Left colon (tissue), 2 donors: Measurements from ENCODE around the gene CAT. TPM values are rescaled to one million over a fixed set of nuclear protein-coding genes. Genes with fewer than 3 reads are reported as not detected.

Experiments used
- ATAC-seq: fragments of 200-7000 bp; cut with Tn5 transposase; one replicate; pipeline ENCODE4 v1.9.1; 2020; ENCODE audit warnings: mild to moderate bottlenecking, moderate library complexity
- DNase-seq, 2 donors: peaks; one replicate each; pipeline ENCODE4 v3.0.0-alpha.2; 2020
- intact Hi-C, 2 donors: fragments of 100-400 bp; cut with DNase I in 1 of 2; cut with micrococcal nuclease in 1 of 2; formaldehyde crosslinking; loops; one replicate each; pipeline versions ENCODE4 v1.11.2 to v1.14.0; 2022; cut with DNase I, micrococcal nuclease
- long read RNA-seq: library from polyadenylated mRNA; unstranded; transcript quantifications from one replicate; pipeline ENCODE4 v2.0.0, GENCODE V29; 2021
- total RNA-seq, 2 donors: library from RNA; stranded (reverse); fragmentation: NEBNext Ultra II Directional; extraction: Animal tissue kit (Norgen Biotek cat#: 25700); gene quantifications; one replicate each; pipeline ENCODE4 v1.2.1, GENCODE V29; 2021
- donor health status: DM: no; HTN: no; CAD: no.
- donor health status: DM: yes; HTN: yes; CAD: no.

The CAT gene
- 100 to 1,000 TPM in 1 of 2 donors, 10 to 100 TPM in 1; 98.7 to 126 TPM for total RNA-seq
- long read RNA-seq, transcript CAT-201 (13 exons, 2,302 nt) = major isoform, 188 of 218 reads
- long read RNA-seq, partial matches to known transcripts = 28 of 218 reads
- long read RNA-seq, other reads (novel, unspliced or antisense) = 2 of 218 reads

DNA sequence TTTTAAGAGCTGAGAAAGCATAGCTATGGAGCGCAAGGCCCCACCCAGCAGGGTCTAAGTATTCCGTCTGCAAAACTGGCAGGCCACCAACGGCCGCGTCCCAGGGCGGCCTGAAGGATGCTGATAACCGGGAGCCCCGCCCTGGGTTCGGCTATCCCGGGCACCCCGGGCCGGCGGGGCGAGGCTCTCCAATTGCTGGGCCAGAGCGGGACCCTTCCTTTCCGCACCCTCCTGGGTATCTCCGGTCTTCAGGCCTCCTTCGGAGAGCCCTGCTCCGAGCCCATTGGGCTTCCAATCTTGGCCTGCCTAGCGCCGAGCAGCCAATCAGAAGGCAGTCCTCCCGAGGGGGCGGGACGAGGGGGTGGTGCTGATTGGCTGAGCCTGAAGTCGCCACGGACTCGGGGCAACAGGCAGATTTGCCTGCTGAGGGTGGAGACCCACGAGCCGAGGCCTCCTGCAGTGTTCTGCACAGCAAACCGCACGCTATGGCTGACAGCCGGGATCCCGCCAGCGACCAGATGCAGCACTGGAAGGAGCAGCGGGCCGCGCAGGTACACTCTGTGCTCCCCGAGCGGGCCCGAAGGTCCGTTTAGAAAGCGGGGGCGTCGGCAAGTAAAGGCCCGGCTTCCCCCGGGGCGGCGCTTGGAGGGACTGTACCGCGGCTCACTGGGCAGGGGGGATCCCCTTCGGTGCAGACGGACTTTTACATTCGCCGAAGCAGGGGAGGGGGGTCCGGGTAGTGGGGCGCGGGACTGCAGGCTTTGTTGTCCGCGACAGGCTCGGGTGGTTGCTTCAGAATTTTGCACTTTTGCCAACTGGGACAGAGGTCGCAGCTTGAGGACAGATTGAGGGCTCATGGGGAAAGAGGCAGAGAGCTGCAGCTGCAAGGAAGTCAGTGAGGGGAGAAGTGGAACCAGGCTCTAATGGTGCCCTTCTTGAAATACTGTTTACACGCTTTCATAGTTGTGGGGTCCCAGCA is at the start of gene CAT:
Gene CAT (plus strand): TSS at position 406 of the 979 bp plus-strand sequence. CDS start 80 bp downstream, at position 486.
- peak; percentile 98 to 99 for DNase-seq
- ATAC-seq = peak; percentile 96
- intact Hi-C loops = no loop called here

DNA sequence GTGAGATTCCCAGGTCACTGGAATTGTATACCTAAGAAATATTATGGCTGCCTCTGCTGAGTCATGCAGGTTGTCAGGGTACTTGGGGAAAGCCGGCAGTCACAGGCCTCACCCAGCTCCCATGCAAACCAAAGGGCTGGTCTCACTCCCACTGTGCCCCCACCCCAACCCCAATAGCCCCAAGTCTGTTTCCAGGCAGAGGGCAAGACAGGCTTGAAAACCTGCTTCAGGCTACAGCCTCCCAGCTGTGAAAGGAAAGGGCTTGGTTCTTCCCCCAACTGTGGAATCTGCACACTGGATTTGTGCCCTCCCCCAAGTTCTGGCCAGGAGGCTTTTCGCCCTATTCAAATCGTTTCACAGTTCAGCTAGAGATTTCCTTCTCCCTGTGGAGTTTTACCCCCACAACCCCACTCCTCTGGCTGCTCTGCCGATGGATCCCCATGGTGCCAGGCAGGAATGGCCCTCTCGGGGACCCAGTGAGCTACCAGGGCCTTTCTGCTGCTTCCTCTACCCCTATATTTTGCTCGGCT is 43.9 kb upstream of the CAT start:
- DNase-seq (no peak), ATAC-seq (no peak)
- intact Hi-C loops = no loop called here

DNA sequence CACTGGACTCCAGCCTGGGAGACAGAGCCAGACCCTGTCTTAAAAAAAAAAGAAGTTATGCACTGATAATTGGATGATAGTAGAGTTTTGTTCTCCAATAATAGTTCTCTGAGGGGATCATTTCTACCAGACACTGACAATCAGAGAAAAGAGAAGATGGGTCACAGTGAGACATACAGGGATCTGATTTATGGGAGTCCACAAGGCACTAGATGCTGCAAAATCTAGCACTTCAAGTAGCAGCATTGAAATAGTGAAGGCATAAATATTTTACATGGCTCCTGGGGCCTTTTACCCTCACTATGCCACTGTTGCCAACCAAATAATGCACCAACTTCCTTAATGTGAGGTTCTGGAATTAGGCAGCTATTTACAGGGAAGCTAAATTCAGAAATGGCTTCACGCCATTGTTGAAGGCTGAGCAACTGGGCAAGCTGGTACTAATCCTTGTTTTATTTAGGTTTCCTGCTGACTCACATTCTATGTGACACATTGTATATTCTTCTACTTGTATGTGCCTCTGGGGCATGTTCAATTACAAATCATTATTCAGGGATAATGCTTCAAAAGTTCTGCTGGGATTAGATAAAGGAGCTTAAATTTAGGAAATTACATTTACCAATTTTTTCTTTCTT is 42.7 kb upstream of the CAT start:
- intact Hi-C loops = no loop called here
- DNase-seq (no peak), ATAC-seq (no peak)

- DNase-seq = no peak
- intact Hi-C loops = no loop called here
- no peak for ATAC-seq
Measured at GRCh38 chr11:34397120-34397519, 41.6 kb upstream of the CAT start.

- DNase-seq (no peak), ATAC-seq (no peak)
- intact Hi-C loops = no loop called here
Measured at GRCh38 chr11:34397811-34398210, 40.9 kb upstream of the CAT start.

DNA sequence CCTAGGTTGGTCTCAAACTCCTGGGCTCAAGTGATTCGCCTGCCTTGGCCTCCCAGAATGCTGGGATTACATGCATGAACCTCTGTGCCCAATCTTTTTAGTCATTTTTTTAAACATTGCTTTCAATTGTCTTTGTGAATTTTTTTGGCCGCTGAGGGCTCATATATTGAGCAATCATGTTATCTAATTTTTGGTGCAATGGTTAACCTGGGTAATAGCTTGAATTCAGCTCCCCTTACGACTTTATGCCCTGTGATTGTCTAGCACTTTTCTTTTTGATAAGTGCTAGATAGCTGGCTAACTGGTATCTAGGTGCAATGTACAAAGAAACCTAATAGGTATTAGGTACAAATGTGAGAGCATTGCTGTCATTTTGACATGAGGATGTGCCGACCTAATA is 35.3 kb upstream of the CAT start:
- ATAC-seq = no peak
- intact Hi-C loops = no loop called here
- no peak for DNase-seq

DNA sequence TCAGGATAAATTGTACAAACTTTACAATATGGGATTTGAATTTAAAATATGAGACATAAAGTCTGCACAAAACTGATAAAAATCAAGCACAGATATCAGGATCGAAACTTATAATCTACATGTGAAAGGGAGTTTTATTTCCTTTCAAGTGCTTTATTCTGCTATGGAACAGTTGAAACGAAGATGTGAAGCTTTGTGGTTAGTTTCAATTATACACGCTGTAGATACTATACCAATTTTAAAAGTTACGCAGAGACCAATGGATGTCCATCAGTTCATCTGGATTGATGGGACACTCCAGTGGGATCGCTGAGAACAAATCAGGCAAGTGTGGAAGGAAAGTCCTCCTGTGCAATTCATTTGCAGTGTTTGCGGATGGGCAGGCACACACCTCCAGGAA is 34.5 kb upstream of the CAT start:
- DNase-seq = no peak
- intact Hi-C loops = no loop called here
- ATAC-seq = no peak

- intact Hi-C loops = no loop called here
Measured at GRCh38 chr11:34405079-34405858, 33.5 kb upstream of the CAT start.

GRCh38 chr11:34406413-34406812 is 32.3 kb upstream of the CAT start:
- ATAC-seq = no peak
- intact Hi-C loops = no loop called here

More at GRCh38 chr11:34405079-34405858, 33.5 kb upstream of the CAT start:
- ATAC-seq (no peak), DNase-seq (no peak)

DNA sequence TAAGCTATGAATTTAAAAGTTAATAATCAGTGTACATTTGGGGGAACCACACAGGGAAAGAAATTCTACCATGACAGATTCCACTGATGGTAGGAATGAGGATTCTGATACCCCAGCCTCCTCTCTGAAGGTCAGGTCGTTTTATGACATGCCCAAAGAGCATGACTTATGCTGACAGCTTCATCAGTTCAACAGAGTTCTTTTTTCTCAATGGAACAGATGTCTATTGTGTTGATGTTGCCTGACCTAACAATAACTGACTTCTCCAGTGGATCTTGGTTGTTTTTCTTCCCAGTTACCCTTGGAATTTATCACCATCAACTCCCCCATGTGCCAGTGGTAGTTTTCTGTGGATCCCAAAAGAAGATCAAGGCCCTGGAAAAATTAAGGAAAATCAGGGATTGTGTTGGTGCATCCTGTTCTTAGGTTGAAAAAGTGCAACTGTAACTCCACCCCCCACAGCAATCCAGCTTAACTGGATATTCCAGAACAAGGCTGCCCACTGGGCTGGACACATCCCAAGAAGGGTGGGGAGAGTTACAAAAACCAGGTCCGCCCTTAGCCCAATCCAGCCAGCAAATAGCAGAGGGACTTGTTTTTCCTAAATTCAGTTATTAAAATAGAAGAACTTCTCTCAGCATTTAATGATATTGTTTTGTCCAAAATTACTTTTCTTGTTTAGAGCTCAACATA is 31.5 kb upstream of the CAT start:
- intact Hi-C loops = no loop called here
- DNase-seq = no peak
- no peak for ATAC-seq

More at GRCh38 chr11:34406413-34406812, 32.3 kb upstream of the CAT start:
- DNase-seq = no peak

DNA sequence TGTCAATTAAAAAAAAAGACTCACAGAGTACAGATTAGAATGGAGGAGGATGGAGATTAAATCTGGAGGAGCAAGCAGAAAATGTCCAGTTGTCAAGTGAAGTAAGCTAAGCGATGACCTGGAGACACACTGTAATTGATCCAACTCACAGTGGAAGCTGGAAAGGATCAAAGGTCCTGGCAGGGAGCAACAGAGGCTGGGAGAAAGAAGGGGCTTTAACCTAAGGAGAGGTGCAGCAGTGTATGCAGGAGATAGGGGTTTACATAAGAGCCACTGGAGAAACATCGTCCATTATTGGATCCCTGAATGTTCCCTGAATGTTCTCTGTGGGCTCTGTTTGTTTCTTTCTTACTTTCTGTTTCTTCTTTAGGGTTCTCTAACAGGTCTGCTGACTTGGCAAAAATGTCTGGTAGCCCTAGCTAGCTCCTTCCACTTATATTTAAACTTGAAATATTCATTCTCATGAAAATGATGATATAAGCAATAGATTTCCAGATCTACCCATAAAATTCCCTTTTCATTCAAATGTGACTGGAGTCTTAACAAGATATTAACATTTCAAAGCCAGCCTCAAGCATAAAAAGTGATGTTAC is 30.1 kb upstream of the CAT start:
- DNase-seq = no peak
- no peak for ATAC-seq
- intact Hi-C loops = no loop called here

DNA sequence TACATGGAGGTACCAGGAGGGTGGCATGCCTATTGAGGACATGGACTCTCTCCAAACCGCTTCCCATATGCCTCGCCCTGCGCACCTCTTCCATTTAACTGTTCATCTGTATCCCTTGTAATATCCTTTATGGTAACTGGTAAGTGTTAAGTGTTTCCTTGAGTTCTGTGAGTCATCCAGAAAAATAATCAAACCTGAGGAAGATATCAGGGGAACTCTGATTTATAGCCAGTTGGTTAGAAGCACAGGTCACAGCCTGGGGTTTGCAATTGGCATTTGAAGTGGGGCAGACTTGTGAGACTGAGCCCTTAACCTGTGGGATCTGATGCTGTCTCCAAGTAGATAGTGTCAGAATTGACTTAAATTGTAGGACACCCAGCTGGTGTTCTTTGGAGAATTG is 27.6 kb upstream of the CAT start:
- DNase-seq (no peak), ATAC-seq (no peak)
- intact Hi-C loops = no loop called here

DNA sequence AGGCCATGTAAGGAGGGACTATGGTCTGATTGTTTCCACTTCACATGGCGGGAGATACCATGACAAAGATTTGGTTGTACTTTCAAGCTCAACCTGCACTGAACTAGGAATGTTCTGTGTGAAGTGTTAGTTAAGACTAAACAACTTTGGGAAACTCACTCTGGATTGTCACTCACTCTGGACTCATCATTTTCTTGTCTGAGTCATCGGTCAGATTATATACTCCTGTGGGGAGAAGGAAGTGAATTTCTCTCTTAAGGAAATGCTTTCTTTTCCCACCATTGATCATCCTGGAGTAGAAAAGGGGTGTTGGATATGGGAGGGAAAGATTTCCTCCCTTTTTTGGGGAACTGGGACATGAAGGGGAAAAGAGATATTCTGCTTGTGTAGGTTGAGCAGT is 26.9 kb upstream of the CAT start:
- DNase-seq = no peak
- ATAC-seq = no peak
- intact Hi-C loops = no loop called here

- ATAC-seq (no peak), DNase-seq (no peak)
- intact Hi-C loops = no loop called here
Measured at GRCh38 chr11:34413263-34413662, 25.5 kb upstream of the CAT start.

DNA sequence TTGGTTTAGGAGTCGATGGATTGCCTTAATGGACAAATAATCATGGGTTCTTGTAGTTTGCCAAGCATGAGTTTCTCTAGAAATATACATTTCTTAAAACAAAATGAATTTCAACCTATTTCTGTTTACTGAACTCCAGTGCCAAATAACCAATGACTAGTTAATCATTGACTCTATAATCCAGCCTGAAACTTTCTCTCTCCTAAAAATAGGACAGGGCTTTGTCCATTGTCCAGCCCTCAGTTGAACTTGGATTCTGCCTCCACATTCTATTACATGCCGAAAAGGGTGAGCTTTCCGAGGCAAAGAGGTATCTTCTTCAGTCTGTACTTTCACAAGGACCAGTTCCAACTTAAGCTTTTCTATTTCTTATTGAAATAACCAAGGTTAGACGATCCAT is 23.2 kb upstream of the CAT start:
- ATAC-seq (no peak), DNase-seq (no peak)
- intact Hi-C loops = no loop called here

- DNase-seq (no peak), ATAC-seq (no peak)
- intact Hi-C loops = no loop called here
Measured at GRCh38 chr11:34416088-34416487, 22.6 kb upstream of the CAT start.

- no peak for ATAC-seq
- intact Hi-C loops = no loop called here
- DNase-seq = no peak
Measured at GRCh38 chr11:34416766-34417165, 22.0 kb upstream of the CAT start.

DNA sequence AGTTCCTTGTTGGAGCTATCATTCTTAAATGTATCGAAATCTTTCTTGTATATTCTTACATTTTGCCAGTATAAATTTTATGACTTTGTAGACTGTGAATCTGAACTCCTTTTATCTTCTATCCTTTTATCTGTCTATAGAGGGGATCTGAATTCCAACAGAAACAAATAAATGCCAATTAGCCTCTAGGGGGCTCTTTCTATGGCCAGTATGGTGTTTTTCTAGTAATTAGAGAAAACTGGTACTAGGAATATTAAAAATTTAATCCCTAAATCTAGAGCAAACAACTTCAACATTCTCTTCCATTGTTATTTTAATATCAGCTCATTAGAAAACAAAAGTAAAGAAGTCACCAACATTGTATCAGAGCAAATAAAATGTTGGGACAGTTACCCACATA is 21.5 kb upstream of the CAT start:
- ATAC-seq = no peak

More for the DNA sequence above, 21.5 kb upstream of the CAT start:
- DNase-seq = no peak
- intact Hi-C loops = no loop called here
